Fibroblast of skin of left biceps (primary cell): Measurements from ENCODE around the gene SYT9.
A peak's percentile ranks its signal among the peaks of the same experiment; 100 is the strongest.

Source experiments
- DNase-seq, 2 experiments: peaks; one replicate each; pipeline ENCODE4 v3.0.0-alpha.2; 2013; ENCODE audit warnings: low read depth in 2 of 2

The SYT9 gene

GRCh38 chr11:7347611-7348431 is 96.1 kb downstream of the SYT9 start:
- DNase-seq, result no peak

DNA sequence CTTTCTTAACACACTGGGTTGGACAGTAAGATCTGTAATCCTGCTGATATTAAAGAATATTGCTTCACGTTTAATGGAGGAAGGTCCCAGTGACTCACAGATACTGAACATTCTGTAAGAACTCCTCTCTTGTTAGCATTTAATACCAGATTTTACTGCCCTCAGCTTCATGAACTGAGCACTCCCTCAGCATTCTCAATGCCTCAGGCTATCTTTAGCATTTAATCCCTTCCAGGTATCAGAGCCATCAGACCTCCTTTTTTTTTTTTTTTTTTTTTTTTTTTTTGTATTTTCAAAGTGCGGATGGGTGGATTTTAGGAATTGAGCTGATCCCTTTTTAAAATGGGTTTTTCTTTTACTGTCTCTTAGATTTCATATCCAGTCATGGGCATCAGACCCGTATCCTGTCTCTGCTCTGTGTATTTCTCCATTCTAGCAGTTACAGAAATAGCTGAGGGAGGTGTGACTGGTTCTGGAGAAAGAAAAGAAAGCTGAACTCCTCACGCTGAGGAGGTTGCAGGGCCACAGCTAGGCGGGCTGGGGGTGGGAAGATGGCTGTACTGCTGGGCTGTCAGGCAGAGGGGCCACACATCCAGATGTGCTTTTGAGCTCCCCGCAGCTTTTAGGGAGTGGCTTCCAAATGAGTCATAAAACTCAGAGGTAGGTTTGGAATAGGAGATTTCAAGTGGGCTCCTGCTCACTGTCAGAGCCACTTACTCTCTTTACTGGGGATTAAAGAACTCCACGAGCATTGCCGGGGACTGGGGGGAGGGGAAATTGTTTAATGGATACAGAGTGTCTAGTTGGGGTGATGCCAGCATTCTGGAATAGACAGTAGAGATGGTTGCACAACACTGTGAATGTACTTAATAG is 97.0 kb downstream of the SYT9 start:
- peak in 1 of 2 experiments; percentile 5 for DNase-seq

- DNase-seq, result no peak
Observed at GRCh38 chr11:7351228-7351627, 99.5 kb downstream of the SYT9 start.

GRCh38 chr11:7353100-7353499 is 101.4 kb downstream of the SYT9 start:
- no peak for DNase-seq

GRCh38 chr11:7364660-7365059 is 113.0 kb downstream of the SYT9 start:
- no peak for DNase-seq

DNA sequence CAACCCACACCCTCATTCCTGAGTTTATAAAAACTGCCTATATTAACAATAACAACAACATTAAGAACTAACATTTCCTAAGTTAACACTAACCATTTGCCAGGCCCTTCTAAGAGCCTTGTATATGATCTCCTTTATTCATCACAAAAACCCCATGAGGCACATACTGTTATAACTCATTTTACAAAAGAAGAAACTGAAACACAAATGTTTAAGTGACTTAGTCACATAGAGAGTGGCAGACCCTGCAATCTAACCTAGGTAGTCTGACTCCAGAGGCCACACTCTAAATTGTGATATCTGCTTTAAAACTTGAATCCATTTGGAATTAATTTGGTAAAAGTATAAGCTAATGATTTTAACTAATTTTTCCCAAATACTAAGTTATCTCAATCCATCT is 116.1 kb downstream of the SYT9 start:
- no peak for DNase-seq

DNA sequence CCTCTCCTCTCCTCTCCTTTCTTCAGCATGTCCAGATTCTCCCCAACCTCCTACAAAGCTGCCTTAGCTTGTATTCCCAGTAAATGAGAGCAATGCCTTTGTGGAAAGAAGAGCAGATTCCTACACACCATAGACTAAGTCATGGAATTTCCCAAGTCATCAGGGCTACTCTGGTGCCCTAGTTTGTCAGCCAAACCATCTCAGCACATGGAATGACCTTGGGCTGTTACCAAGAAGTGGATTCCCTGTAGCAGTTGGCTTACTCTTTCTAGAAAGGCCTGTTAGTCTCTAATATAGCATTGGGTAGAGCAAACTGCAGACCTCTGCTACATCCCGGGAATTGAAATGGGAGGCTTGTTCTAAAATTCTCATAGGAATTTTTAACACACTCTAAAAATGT is 124.7 kb downstream of the SYT9 start:
- no peak for DNase-seq

DNA sequence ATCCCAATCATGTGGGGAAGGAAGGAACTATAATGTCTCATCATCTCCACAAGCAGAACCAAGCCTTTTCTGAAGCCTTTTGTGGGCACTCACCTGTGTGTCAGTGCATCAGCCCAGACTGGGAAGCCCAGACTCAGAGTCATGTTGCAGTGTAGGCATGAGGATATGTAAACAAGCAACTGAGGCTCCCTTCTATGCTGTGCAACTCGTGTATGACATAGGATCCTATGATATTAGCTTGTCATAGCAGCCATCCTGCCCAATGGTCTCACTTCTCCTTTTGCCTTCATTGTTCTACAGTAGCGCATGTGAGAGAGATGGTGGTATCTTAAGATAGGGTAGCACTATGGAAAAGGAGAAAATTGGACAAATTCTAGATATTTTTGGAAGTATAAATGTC is 130.2 kb downstream of the SYT9 start:
- no peak for DNase-seq

DNA sequence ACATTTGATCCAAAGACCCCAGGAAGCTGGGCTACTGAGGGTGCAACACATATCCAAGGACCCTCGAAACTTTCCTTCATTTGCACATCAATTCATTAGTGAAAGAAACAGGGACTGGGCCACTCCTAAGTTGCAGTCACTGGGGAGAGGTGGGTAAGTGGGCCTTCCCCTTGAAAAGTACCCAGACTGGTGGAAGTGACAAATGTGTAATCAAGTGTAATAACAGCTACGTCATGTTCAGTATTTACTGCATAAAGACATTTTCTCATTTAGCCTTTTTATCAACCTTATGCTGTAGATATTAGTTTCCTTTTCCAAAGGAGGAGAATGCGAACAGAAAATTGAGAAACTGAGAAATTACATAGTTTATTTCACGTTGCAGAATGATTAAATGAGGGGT is 131.7 kb downstream of the SYT9 start:
- DNase-seq, result no peak

DNA sequence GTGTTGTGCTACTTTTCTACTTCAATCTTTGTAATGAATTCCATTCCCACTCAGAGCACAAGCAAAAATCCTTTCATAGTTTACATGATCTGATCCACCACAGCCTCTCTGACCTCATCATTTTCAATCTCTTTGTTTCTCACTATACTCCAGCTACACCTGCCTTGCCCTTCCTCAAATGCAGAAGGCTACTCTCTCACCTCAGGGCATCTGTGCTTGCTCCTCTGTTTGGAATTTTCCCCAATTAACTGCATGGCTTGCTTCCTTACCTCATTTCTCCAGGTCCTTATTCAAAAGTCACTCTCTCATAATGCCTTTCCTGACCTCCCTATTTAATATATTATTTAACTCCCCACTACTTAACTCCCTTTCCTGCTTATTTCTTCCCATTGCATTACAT is 133.0 kb downstream of the SYT9 start:
- no peak for DNase-seq

GRCh38 chr11:7385532-7385931 is 133.8 kb downstream of the SYT9 start:
- no peak for DNase-seq

GRCh38 chr11:7413961-7414915 is 162.5 kb downstream of the SYT9 start:
- no peak for DNase-seq

- no peak for DNase-seq
Observed at GRCh38 chr11:7414973-7415817, 163.5 kb downstream of the SYT9 start.

DNA sequence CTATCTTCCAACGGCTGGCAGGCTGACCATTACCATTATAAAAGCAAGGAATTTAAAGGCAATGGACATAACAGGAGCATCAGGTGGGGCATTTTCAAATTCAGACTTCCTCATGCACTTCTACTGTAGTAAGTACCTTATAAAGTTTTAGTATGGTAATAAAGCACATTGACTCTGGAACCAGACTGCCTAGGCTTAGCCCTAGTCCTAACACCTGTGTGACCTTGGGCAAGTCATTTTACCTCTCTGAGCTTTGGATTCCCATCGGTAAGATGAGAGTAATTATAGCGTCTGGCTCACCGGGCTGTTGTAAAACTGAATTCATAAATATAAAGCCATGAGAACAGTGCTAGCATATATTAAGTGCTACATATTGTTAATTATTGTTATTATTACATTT is 164.4 kb downstream of the SYT9 start:
- no peak for DNase-seq

DNA sequence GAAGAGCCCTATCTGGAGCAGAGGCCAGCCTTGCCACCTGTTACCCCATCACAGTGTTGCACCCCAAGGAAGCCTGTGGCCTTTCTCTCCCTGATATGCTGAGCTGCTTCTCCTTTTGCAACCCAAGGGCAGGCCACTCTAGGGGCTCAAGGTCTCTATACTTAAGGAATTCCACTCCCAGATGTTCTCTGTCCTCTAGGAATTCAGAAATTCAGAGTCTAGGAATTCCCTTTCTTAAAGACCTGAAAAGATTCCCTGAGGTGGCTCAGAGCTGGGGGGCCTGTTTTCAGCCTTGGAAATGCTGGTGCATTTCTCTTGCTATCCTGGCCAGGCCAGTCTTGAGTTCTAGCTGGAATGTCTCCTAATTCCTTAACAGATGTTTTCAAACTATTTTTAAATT is 165.6 kb downstream of the SYT9 start:
- DNase-seq, result no peak

GRCh38 chr11:7418061-7418460 is 166.4 kb downstream of the SYT9 start:
- DNase-seq, result no peak

GRCh38 chr11:7418906-7419305 is 167.2 kb downstream of the SYT9 start:
- no peak for DNase-seq

DNA sequence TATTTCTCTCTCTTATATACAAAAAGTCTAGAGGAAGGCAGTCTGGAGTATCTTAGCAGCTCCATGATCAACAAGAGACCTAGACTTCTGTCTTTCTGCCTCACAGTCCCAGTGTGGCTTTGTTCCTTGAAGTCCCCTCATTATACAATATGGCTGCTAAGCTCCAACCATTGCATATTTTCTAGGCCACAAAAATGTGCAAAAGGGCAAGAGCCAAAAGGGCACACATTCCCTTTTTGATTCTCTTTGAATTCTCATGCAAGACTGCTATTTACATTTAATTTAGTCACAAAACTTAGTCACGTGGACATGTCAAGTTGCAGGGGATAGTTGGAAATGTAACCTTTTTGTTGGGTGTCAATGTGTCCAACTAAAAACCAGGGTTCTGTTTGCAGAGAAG is 169.4 kb downstream of the SYT9 start:
- DNase-seq, result no peak

DNA sequence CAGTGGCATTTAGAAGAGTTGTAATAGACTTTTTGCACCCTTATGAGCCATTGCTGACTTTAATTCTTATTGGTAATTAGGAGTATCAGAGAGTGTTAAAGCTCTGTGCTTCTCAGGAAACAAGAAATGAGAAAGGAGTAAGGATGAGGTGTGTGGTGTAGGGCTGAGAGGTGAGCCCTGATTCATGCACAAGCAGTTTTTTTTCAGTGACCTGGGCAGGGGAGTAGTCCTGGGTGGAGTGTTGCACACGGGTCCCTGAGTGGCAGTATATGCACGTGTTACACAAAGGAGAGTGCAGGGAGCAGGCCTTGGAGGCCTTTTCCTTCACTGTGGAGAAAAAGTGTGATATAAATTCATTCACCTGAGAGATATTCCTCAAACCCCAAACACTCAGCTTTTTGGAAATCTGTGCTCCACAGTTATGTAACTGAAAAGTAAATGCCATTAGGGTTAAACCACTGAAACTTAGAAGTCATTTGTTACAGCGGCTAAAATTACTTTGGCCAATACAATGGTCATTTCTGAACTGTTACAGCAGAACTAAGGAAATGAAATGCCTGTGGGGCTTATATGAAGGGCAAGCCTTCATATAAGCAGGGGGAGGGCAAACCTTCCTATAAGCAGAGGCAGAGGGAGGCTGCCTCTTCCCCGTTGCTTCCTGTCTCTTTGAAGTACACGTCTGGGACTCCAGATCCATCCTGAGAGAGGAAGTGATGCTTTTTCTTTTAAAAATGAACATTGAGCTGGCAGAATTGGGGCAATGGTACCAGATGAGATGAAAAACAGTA is 171.0 kb downstream of the SYT9 start:
- no peak for DNase-seq

GRCh38 chr11:7423946-7424345 is 172.2 kb downstream of the SYT9 start:
- DNase-seq, result no peak
